Measurements from ENCODE around the gene PAQR4.

- TF ChIP-seq, protein P1, sequence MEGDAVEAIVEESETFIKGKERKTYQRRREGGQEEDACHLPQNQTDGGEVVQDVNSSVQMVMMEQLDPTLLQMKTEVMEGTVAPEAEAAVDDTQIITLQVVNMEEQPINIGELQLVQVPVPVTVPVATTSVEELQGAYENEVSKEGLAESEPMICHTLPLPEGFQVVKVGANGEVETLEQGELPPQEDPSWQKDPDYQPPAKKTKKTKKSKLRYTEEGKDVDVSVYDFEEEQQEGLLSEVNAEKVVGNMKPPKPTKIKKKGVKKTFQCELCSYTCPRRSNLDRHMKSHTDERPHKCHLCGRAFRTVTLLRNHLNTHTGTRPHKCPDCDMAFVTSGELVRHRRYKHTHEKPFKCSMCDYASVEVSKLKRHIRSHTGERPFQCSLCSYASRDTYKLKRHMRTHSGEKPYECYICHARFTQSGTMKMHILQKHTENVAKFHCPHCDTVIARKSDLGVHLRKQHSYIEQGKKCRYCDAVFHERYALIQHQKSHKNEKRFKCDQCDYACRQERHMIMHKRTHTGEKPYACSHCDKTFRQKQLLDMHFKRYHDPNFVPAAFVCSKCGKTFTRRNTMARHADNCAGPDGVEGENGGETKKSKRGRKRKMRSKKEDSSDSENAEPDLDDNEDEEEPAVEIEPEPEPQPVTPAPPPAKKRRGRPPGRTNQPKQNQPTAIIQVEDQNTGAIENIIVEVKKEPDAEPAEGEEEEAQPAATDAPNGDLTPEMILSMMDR (IDR thresholded peaks at IDR 0.05): no peak
- TF ChIP-seq POLR2A (IDR thresholded peaks at IDR 0.05): no peak
Observed at GRCh38 chr16:3000540-3000939, 31.4 kb downstream of the PAQR4 start.
